ENCODE results near the gene IVD.

DNA sequence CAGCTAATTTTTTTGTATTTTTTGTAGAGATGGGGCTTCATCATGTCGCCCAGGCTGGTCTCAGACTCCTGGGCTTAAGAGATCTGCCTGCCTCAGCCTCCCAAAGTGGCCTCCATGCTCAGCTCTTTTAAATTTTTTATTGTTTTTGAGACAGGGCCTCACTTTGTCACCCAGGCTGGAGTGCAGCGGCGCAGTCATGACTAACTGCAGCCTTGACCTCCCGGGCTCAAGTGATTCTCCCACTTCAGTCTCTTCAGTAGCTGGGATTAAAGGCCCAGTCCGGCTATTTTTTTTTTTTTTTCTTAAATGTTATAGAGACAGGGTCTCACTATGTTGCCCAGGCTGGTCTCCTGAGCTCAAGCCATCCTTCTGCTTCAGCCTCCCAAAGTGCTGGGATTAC lies 20.1 kb downstream of the IVD start:
- TF ChIP-seq POLR2A (IDR thresholded peaks at IDR 0.05), result no peak
- TF ChIP-seq, protein P1, sequence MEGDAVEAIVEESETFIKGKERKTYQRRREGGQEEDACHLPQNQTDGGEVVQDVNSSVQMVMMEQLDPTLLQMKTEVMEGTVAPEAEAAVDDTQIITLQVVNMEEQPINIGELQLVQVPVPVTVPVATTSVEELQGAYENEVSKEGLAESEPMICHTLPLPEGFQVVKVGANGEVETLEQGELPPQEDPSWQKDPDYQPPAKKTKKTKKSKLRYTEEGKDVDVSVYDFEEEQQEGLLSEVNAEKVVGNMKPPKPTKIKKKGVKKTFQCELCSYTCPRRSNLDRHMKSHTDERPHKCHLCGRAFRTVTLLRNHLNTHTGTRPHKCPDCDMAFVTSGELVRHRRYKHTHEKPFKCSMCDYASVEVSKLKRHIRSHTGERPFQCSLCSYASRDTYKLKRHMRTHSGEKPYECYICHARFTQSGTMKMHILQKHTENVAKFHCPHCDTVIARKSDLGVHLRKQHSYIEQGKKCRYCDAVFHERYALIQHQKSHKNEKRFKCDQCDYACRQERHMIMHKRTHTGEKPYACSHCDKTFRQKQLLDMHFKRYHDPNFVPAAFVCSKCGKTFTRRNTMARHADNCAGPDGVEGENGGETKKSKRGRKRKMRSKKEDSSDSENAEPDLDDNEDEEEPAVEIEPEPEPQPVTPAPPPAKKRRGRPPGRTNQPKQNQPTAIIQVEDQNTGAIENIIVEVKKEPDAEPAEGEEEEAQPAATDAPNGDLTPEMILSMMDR (IDR thresholded peaks at IDR 0.05 in 4 of 5, conservative IDR thresholded peaks at IDR 0.05 in 1 of 5), result no peak
